Adrenal gland (tissue), 5 donors: ENCODE data around the gene EFNA2.

Experiments used
- CTCF ChIP-seq, 6 experiments: fragments of 450-650 bp in 4 of 6; fragments of 200-600 bp in 2 of 6; sonication (generic) in 1 of 6; IDR thresholded peaks; 1 replicate in 5 of 6; 2 replicates in 1 of 6; pipeline versions ENCODE4 v1.5.1 to v1.8.0; 2016 to 2021; ENCODE audit warnings: antibody characterized with exemption in 6 of 6, mild to moderate bottlenecking in 2 of 6, moderate library complexity in 1 of 6
- POLR2A ChIP-seq, 2 donors: fragments of 450-650 bp; IDR thresholded peaks; one replicate each; pipeline ENCODE4 v1.6.1; 2017; ENCODE audit warnings: antibody characterized with exemption in 2 of 2, mild to moderate bottlenecking in 2 of 2, moderate library complexity in 1 of 2
- donor health status: DM: no; HTN: no; CAD: no.

DNA sequence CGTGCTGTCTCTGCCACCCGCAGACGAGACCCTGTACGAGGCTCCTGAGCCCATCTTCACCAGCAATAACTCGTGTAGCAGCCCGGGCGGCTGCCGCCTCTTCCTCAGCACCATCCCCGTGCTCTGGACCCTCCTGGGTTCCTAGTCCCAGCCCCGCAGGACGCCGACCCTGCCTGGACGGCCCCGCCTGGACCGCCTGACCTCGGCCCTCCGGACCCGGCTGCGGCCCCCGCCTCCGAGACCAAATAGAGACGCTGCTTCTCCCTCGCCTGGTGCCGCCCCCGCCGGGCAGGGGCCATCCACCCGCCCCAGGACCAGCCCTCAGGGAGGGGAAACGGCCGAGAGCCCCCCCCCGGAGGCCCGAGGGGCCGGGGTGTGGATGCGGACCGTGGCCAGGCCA, 14.1 kb downstream of the EFNA2 start:
- TF ChIP-seq CTCF (IDR thresholded peaks at IDR 0.05) (no peak), POLR2A (IDR thresholded peaks at IDR 0.05) (no peak)
